Brain microvascular endothelial cell (primary cell): ENCODE data around the gene ACKR3.

Experiments used
- DNase-seq: peaks from one replicate; pipeline ENCODE4 v3.0.0-alpha.2; 2020
- H3K27ac ChIP-seq: fragments of 250-450 bp; sonication (Bioruptor Pico); 2 replicates; pipeline ENCODE4 v1.5.1; 2020; ENCODE audit warnings: mild to moderate bottlenecking, moderate library complexity
- H3K27me3 ChIP-seq: fragments of 250-450 bp; sonication (Bioruptor Pico); replicated peaks from 2 replicates; pipeline ENCODE4 v1.5.1; 2020; ENCODE audit warnings: mild to moderate bottlenecking
- H3K36me3 ChIP-seq: fragments of 250-450 bp; sonication (Bioruptor Pico); replicated peaks from 2 replicates; pipeline ENCODE4 v1.5.1; 2020; ENCODE audit warnings: mild to moderate bottlenecking
- H3K4me3 ChIP-seq: 2 replicates; pipeline ENCODE4 v1.5.1; 2011; ENCODE audit warnings: low read depth, mild to moderate bottlenecking, control low read depth, low read length, moderate library complexity
- CTCF ChIP-seq: IDR thresholded peaks from 2 replicates; pipeline ENCODE4 v1.5.1; 2011; ENCODE audit warnings: low read depth, mild to moderate bottlenecking, moderate library complexity, low read length, control low read depth, inconsistent platforms; ENCODE audit errors: missing control alignments
- in situ Hi-C: cut with HindIII; loops from 2 replicates; pipeline ENCODE4 v1.10.0; 2017; ENCODE audit warnings: low sequenced_read_pairs, low pct_ligation_motif_present

ACKR3 gene

GRCh38 chr2:236569573-236569973 is at the start of gene ACKR3:
ACKR3 (plus strand) TSS chr2:236569825; CDS start chr2:236580466, 10,641 bp downstream.
- H3K4me3 ChIP-seq, result peak within 1 kb of the TSS; percentile 58
- TF ChIP-seq CTCF, result peak; percentile 80
- peaks cover 54% of the 10 kb centered on the region for H3K27me3 ChIP-seq
- DNase-seq, result peak; percentile 83
- in situ Hi-C loops, result no loop called here
- no peaks in the 10 kb centered on the region for H3K36me3 ChIP-seq
- H3K27ac ChIP-seq, result no peak within 1 kb of the TSS

GRCh38 chr2:236521556-236521955 is 48.1 kb upstream of the ACKR3 start:
- DNase-seq, result no peak
- in situ Hi-C loops, result no loop called here
- H3K36me3 ChIP-seq, result no peaks in the 10 kb centered on the region
- H3K27me3 ChIP-seq, result peaks cover 15% of the 10 kb centered on the region
- no peak overlapping the region for H3K27ac ChIP-seq
- H3K4me3 ChIP-seq, result no peak overlapping the region
- TF ChIP-seq CTCF, result no peak

- Histone ChIP-seq H3K36me3 (no peaks in the 10 kb centered on the region), H3K27me3 (peaks cover 13% of the 10 kb centered on the region), H3K27ac (no peak overlapping the region), H3K4me3 (no peak overlapping the region)
- in situ Hi-C loops, result no loop called here
- no peak for DNase-seq
- no peak for TF ChIP-seq CTCF
Measured at GRCh38 chr2:236523249-236523648, 46.4 kb upstream of the ACKR3 start.

- Histone ChIP-seq H3K36me3 (no peaks in the 10 kb centered on the region), H3K4me3 (no peak overlapping the region), H3K27me3 (peaks cover 8% of the 10 kb centered on the region), H3K27ac (no peak overlapping the region)
- in situ Hi-C loops, result no loop called here
- no peak for DNase-seq
- TF ChIP-seq CTCF, result no peak
Measured at GRCh38 chr2:236525411-236525997, 44.1 kb upstream of the ACKR3 start.

- no peak overlapping the region for H3K27ac ChIP-seq
- no peak for DNase-seq
- H3K36me3 ChIP-seq, result no peaks in the 10 kb centered on the region
- H3K27me3 ChIP-seq, result peaks cover 5% of the 10 kb centered on the region
- in situ Hi-C loops, result no loop called here
- no peak overlapping the region for H3K4me3 ChIP-seq
- no peak for TF ChIP-seq CTCF
Measured at GRCh38 chr2:236526455-236527158, 43.0 kb upstream of the ACKR3 start.
